ENCODE results near the gene MN1. TPM values are rescaled to one million over a fixed set of nuclear protein-coding genes. Genes with fewer than 3 reads are reported as not detected.
A peak's percentile ranks its signal among the peaks of the same experiment; 100 is the strongest.

MN1 gene
- total and polyA plus RNA-seq, 2 of the 4 experiments (the other 2 are of a cell fraction): 0.36 to 1.3 TPM

DNA sequence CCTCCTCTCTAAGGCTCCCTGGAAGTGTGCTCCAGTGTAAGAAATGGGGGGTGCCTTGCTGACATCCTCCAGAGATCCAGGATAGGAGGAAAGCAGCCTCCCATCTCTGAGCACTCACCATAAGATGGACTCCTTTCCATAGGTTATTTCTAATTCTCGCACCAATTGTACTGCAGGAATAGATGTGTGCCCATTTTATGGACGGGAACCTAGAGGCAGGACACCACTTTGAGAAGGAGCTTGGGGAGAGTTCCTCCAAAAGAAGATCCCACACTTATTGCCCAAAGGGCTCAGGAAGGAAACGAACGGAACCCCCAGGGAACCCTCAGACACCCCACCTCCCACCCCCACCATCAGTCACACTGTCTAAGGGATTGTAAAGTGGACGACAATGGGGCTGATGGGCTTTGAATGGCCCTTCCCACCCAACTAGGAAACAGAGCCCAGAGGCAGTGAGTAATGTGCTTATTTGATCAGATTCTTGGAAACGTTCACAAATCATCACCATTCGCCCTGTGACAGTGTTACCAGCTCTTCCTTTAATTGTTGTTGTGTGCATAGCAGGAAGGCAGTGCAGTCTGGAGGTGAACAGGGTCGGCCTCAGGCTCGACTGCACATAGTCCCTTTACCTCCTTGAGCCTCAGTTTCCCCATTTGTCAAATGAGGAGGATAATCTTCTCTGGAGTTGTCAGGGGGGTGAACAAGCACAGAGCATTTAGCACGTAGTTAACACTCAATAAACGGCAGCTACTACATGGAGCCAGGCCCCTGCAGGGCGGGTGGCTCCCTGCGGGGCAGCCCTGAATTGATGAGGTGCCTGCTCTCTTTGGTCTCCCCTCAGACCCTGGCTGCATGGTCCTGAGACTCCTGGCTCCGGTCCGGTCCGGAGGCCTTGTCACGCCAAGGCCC, 8.4 kb upstream of the MN1 start:
- 20% methylated on average over 1 of the region's 17 CpGs; no CpG with 5 or more reads in 1 of the 2 experiments for WGBS, 2 experiments (ENCODE audit: extremely low coverage in 2 of 2, insufficient read length in 1 of 2)
- Histone ChIP-seq H3K36me3 (ENCODE audit: control insufficient read depth, insufficient read depth, low read length) (no peaks in the 10 kb centered on the region), H3K23ac (ENCODE audit: low read depth, low read length) (peak overlapping the region; percentile 51), H4K8ac (ENCODE audit: low read depth in 2 of 2, low read length in 2 of 2) (peak overlapping the region; percentile 54 to 64; a peak in 2 of 4 replicates), H2BK120ac (ENCODE audit: low read depth, low read length) (peak overlapping the region; percentile 65), H3K9me1 (ENCODE audit: insufficient read depth, low read length) (0 out of 2 replicates have a peak, but pooled peaks cover 3% of the 10 kb centered on the region), H3K56ac (ENCODE audit: extremely low read depth, insufficient read depth, low read length) (no peak overlapping the region), H3K9ac (ENCODE audit: low read depth, low read length) (no peak overlapping the region), H3K4me2 (ENCODE audit: low read depth, low read length) (peak overlapping the region; percentile 18; the same call in 1 of the 2 replicates), H4K5ac (ENCODE audit: low read depth, low read length) (peak overlapping the region; percentile 34), H2BK20ac (ENCODE audit: low read depth, low read length) (peak overlapping the region; percentile 67; the same call in 1 of the 2 replicates), H3K79me1 (ENCODE audit: low read depth in 1 of 2, low read length in 2 of 2) (no peaks in the 10 kb centered on the region), H3K27me3 (ENCODE audit: control insufficient read depth, insufficient read depth, low read length) (no peaks in the 10 kb centered on the region), H2BK15ac (ENCODE audit: low read depth, low read length) (peak overlapping the region; percentile 39; the same call in 1 of the 3 replicates), H4K20me1 (ENCODE audit: insufficient read depth, low read length) (no peaks in the 10 kb centered on the region), H4K91ac (ENCODE audit: insufficient read depth, low read depth, low read length) (peak overlapping the region; percentile 26; the same call in 1 of the 2 replicates), H3K4me3 (ENCODE audit: insufficient read depth, low read depth, low read length) (no peak overlapping the region), H2AFZ (replicated peaks; ENCODE audit: low read length, poor library complexity) (peak overlapping the region; percentile 79), H2BK5ac (ENCODE audit: low read depth, low read length, poor library complexity, severe bottlenecking) (no peak overlapping the region), H3K4ac (ENCODE audit: low read depth, low read length) (peak overlapping the region; percentile 45), H3K9me3 (ENCODE audit: control insufficient read depth, insufficient read depth, low read length) (no peaks in the 10 kb centered on the region), H2AK9ac (replicated peaks; ENCODE audit: low read depth, low read length, poor library complexity) (peak overlapping the region; percentile 81), H3K4me1 (ENCODE audit: control insufficient read depth, insufficient read depth, low read length) (peaks cover 14% of the 10 kb centered on the region), H2AK5ac (ENCODE audit: low read depth, low read length) (peak overlapping the region; percentile 37; the same call in 1 of the 2 replicates), H3K18ac (ENCODE audit: low read depth, low read length) (peak overlapping the region; percentile 66), H3K14ac (replicated peaks; ENCODE audit: low read depth, low read length) (peak overlapping the region; percentile 33), H3K27ac (ENCODE audit: insufficient read depth, low read length) (peak overlapping the region; percentile 45; the same call in 1 of the 2 replicates)
- DNase-seq: no peak
- intact Hi-C loops (cut with micrococcal nuclease) (loop anchor here (10.0 kb wide), 2 partner anchors 195 to 275 kb away; no protein-coding TSS in a partner anchor), in situ Hi-C loops (cut with MboI; ENCODE audit: low sequenced_read_pairs) (loop anchor here (10.0 kb wide), 2 partner anchors 405 to 1055 kb away; no protein-coding TSS in a partner anchor), dilution Hi-C loops (cut with HindIII; ENCODE audit: low sequenced_read_pairs, unreplicated experiment) (no loop called here)
- no TSS peak for BruUV-seq (replicated peaks)
- POLR2A ChIA-PET (ENCODE audit: unreplicated experiment): no interaction called here
- ATAC-seq (ENCODE audit: low read depth): no peak
- CTCF ChIA-PET: interaction anchor here (0.5 kb wide), 1 partner anchor 1036 kb away, joined by 3 read pairs; no protein-coding TSS in a partner anchor
- TF ChIP-seq RCOR1 (IDR thresholded peaks at IDR 0.05; ENCODE audit: insufficient replicate concordance, low read length) (no peak), MAZ (IDR thresholded peaks at IDR 0.05; ENCODE audit: borderline replicate concordance, low read depth, low read length) (no peak), SMC3 (IDR thresholded peaks at IDR 0.05; ENCODE audit: low read depth, low read length) (no peak), BHLHE40 (IDR thresholded peaks at IDR 0.05; ENCODE audit: low read depth, low read length) (no peak), POLR2A (IDR thresholded peaks at IDR 0.05; ENCODE audit: low read depth, low read length) (no peak), CEBPB (IDR thresholded peaks at IDR 0.05; ENCODE audit: low read depth, low read length) (no peak), MXI1 (IDR thresholded peaks at IDR 0.05; ENCODE audit: borderline replicate concordance, low read depth, low read length) (no peak), RFX5 (IDR thresholded peaks at IDR 0.05; ENCODE audit: low read depth, low read length) (no peak), RAD21 (IDR thresholded peaks at IDR 0.05; ENCODE audit: low read length) (no peak), MAFK (IDR thresholded peaks at IDR 0.05; ENCODE audit: low read depth, low read length) (no peak)
- TF ChIP-seq, protein P1, sequence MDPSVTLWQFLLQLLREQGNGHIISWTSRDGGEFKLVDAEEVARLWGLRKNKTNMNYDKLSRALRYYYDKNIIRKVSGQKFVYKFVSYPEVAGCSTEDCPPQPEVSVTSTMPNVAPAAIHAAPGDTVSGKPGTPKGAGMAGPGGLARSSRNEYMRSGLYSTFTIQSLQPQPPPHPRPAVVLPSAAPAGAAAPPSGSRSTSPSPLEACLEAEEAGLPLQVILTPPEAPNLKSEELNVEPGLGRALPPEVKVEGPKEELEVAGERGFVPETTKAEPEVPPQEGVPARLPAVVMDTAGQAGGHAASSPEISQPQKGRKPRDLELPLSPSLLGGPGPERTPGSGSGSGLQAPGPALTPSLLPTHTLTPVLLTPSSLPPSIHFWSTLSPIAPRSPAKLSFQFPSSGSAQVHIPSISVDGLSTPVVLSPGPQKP (IDR thresholded peaks at IDR 0.05; ENCODE audit: borderline replicate concordance, low read depth, low read length): no peak
- TF ChIP-seq, protein P2, sequence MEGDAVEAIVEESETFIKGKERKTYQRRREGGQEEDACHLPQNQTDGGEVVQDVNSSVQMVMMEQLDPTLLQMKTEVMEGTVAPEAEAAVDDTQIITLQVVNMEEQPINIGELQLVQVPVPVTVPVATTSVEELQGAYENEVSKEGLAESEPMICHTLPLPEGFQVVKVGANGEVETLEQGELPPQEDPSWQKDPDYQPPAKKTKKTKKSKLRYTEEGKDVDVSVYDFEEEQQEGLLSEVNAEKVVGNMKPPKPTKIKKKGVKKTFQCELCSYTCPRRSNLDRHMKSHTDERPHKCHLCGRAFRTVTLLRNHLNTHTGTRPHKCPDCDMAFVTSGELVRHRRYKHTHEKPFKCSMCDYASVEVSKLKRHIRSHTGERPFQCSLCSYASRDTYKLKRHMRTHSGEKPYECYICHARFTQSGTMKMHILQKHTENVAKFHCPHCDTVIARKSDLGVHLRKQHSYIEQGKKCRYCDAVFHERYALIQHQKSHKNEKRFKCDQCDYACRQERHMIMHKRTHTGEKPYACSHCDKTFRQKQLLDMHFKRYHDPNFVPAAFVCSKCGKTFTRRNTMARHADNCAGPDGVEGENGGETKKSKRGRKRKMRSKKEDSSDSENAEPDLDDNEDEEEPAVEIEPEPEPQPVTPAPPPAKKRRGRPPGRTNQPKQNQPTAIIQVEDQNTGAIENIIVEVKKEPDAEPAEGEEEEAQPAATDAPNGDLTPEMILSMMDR (conservative IDR thresholded peaks at IDR 0.05; ENCODE audit: low read depth, low read length): no peak
- TF ChIP-seq, protein P3, sequence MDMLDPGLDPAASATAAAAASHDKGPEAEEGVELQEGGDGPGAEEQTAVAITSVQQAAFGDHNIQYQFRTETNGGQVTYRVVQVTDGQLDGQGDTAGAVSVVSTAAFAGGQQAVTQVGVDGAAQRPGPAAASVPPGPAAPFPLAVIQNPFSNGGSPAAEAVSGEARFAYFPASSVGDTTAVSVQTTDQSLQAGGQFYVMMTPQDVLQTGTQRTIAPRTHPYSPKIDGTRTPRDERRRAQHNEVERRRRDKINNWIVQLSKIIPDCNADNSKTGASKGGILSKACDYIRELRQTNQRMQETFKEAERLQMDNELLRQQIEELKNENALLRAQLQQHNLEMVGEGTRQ (IDR thresholded peaks at IDR 0.05; ENCODE audit: low read depth, low read length): no peak
